SU-DHL-6 (cell line): ENCODE data around the gene TMEM233.

Experiments
- H2AFZ ChIP-seq: fragments of 200-600 bp; sonication (generic); 2 replicates; pipeline ENCODE4 v1.6.1; 2014; ENCODE audit warnings: low read depth, mild to moderate bottlenecking, moderate library complexity, mixed read lengths, antibody characterized with exemption, low read length; ENCODE audit not compliant: severe bottlenecking
- H3F3A ChIP-seq: fragments of 200-600 bp; shearing (Covaris generic); 2 replicates; pipeline ENCODE4 v1.6.0; 2016; ENCODE audit warnings: antibody characterized with exemption, mild to moderate bottlenecking; ENCODE audit not compliant: insufficient read depth
- H3K27ac ChIP-seq: fragments of 200-600 bp; sonication (generic); 2 replicates; pipeline ENCODE4 v1.5.1; 2016; ENCODE audit warnings: low read depth, mild to moderate bottlenecking, low read length, moderate library complexity, mixed read lengths
- H3K27me3 ChIP-seq: fragments of 200-600 bp; sonication (generic), shearing (Covaris generic); 2 replicates; pipeline ENCODE4 v1.6.0; 2014; ENCODE audit warnings: mild to moderate bottlenecking, low read length
- H3K36me3 ChIP-seq: fragments of 200-600 bp; sonication (generic); 2 replicates; pipeline ENCODE4 v1.6.1; 2014; ENCODE audit warnings: mild to moderate bottlenecking, low read length, mixed read lengths
- H3K4me2 ChIP-seq: fragments of 300-600, 200-600 bp; shearing (Covaris generic), sonication (generic); 2 replicates; pipeline ENCODE4 v1.6.0; 2014; ENCODE audit warnings: low read length, low read depth, mild to moderate bottlenecking; ENCODE audit not compliant: poor library complexity, severe bottlenecking
- H3K4me3 ChIP-seq: fragments of 200-600 bp; sonication (generic); 2 replicates; pipeline ENCODE4 v1.5.1; 2014; ENCODE audit warnings: antibody characterized with exemption, low read length, mild to moderate bottlenecking, mixed read lengths; ENCODE audit not compliant: insufficient read depth, poor library complexity, severe bottlenecking
- H3K79me2 ChIP-seq: fragments of 200-600 bp; sonication (generic); 2 replicates; pipeline ENCODE4 v1.6.1; 2014; ENCODE audit warnings: mild to moderate bottlenecking, low read length, moderate library complexity; ENCODE audit not compliant: insufficient read depth
- H3K9ac ChIP-seq: fragments of 200-600 bp; sonication (generic); 2 replicates; pipeline ENCODE4 v1.7.0; 2014; ENCODE audit warnings: mild to moderate bottlenecking, low read length
- H3K9me2 ChIP-seq: fragments of 200-600 bp; sonication (generic); replicated peaks from 2 replicates; pipeline ENCODE4 v1.6.1; 2014; ENCODE audit warnings: low read length; ENCODE audit not compliant: insufficient read depth
- H3K9me3 ChIP-seq: fragments of 200-600 bp; sonication (generic); 2 replicates; pipeline ENCODE4 v1.6.1; 2014; ENCODE audit warnings: low read length, mixed read lengths; ENCODE audit not compliant: insufficient read depth
- H4K20me1 ChIP-seq: fragments of 200-600 bp; sonication (generic); 2 replicates; pipeline ENCODE4 v1.6.1; 2014; ENCODE audit warnings: low read depth, mild to moderate bottlenecking, antibody characterized with exemption, low read length, moderate library complexity, mixed read lengths
- CTCF ChIP-seq: fragments of 200-600 bp; sonication (generic); IDR thresholded peaks from one replicate; pipeline ENCODE4 v1.5.1; 2017; ENCODE audit warnings: antibody characterized with exemption, mild to moderate bottlenecking, low read length, moderate library complexity; ENCODE audit not compliant: insufficient read depth, poor library complexity, severe bottlenecking
- EZH2phosphoT487 ChIP-seq: fragments of 200-600 bp; sonication (generic), shearing (Covaris generic); conservative IDR thresholded peaks from 2 replicates; pipeline ENCODE4 v1.6.1; 2018; ENCODE audit warnings: mild to moderate bottlenecking, antibody characterized with exemption, low read length, moderate library complexity, mixed read lengths

TMEM233 gene

GRCh38 chr12:119598159-119598558, 4.6 kb downstream of the TMEM233 start:
- no peak overlapping the region for H3K9ac ChIP-seq

GRCh38 chr12:119601877-119602733, 8.5 kb downstream of the TMEM233 start:
- H3K9me2 ChIP-seq, result no peaks in the 10 kb centered on the region
- no peak overlapping the region for H3K27ac ChIP-seq
- H3K4me2 ChIP-seq, result no peak overlapping the region
- H2AFZ ChIP-seq, result no peak overlapping the region
- no peaks in the 10 kb centered on the region for H3K9me3 ChIP-seq
- H3K27me3 ChIP-seq, result no peaks in the 10 kb centered on the region
- H3F3A ChIP-seq, result no peaks in the 10 kb centered on the region
- H3K36me3 ChIP-seq, result no peaks in the 10 kb centered on the region
- TF ChIP-seq CTCF (no peak), EZH2phosphoT487 (no peak)
- H4K20me1 ChIP-seq, result no peaks in the 10 kb centered on the region
- no peak overlapping the region for H3K4me3 ChIP-seq
- H3K79me2 ChIP-seq, result no peaks in the 10 kb centered on the region
- H3K9ac ChIP-seq, result no peak overlapping the region

More at GRCh38 chr12:119598159-119598558, 4.6 kb downstream of the TMEM233 start:
- H3K9me2 ChIP-seq, result no peaks in the 10 kb centered on the region
- no peak overlapping the region for H3K4me3 ChIP-seq
- no peaks in the 10 kb centered on the region for H3F3A ChIP-seq
- no peaks in the 10 kb centered on the region for H4K20me1 ChIP-seq
- H3K4me2 ChIP-seq, result no peak overlapping the region
- no peaks in the 10 kb centered on the region for H3K36me3 ChIP-seq
- no peaks in the 10 kb centered on the region for H3K27me3 ChIP-seq
- no peak overlapping the region for H2AFZ ChIP-seq
- no peaks in the 10 kb centered on the region for H3K79me2 ChIP-seq
- TF ChIP-seq EZH2phosphoT487 (no peak), CTCF (no peak)
- no peaks in the 10 kb centered on the region for H3K9me3 ChIP-seq
- H3K27ac ChIP-seq, result no peak overlapping the region

GRCh38 chr12:119602734-119603094, 9.1 kb downstream of the TMEM233 start:
- Histone ChIP-seq H3F3A (no peaks in the 10 kb centered on the region), H3K9me3 (no peaks in the 10 kb centered on the region), H3K79me2 (no peaks in the 10 kb centered on the region), H3K9ac (no peak overlapping the region), H3K27ac (no peak overlapping the region), H2AFZ (no peak overlapping the region), H3K4me3 (no peak overlapping the region), H3K27me3 (no peaks in the 10 kb centered on the region), H4K20me1 (no peaks in the 10 kb centered on the region), H3K4me2 (no peak overlapping the region), H3K9me2 (no peaks in the 10 kb centered on the region), H3K36me3 (no peaks in the 10 kb centered on the region)
- no peak for TF ChIP-seq CTCF
- TF ChIP-seq EZH2phosphoT487, result no peak
